ENCODE data around the gene PHF21B. TPM values are rescaled to one million over a fixed set of nuclear protein-coding genes. Genes with fewer than 3 reads are reported as not detected.

PHF21B gene
- total and polyA plus RNA-seq, 5 donors from 2014 or later, result not detected

DNA sequence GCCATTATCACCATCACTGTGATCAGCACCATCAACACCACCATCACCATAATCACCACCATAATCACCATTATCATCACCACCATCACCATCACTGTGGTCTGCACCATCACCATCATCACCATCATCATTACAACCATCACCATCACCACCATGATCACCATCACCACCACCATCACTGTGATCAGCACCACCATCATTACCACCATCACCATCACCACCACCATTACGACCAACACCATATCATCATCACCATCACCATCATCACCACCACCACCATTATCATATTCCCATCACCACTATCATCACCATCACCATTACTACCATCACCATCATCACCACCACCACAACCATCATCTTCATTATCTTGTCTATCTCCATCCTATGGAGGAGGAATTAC lies 125.2 kb downstream of the PHF21B start:
- Mint-ChIP-seq H3K27ac (no peak overlapping the region), H3K36me3 (no peaks in the 10 kb centered on the region), H3K4me1 (no peaks in the 10 kb centered on the region), H3K9me3 (peaks cover 0 to 1% (median 0%) of the 10 kb centered on the region in 7 donors), H3K4me3 (no peak overlapping the region), H3K27me3 (peaks cover 6% of the 10 kb centered on the region)
- DNase-seq (no peak), ATAC-seq (ENCODE audit: low read depth in 2 of 2) (no peak)
- Histone ChIP-seq H3K4me1 (ENCODE audit: control insufficient read depth, insufficient read depth, low read length, poor library complexity, severe bottlenecking) (no peaks in the 10 kb centered on the region), H3K4me3 (ENCODE audit: low read depth, low read length) (no peak overlapping the region), H3K36me3 (ENCODE audit: control insufficient read depth, insufficient read depth, low read length) (no peaks in the 10 kb centered on the region), H3K9me3 (ENCODE audit: control insufficient read depth in 2 of 2, low read length in 2 of 2) (no peaks in the 10 kb centered on the region), H3K27me3 (ENCODE audit: control insufficient read depth, insufficient read depth, low read length) (no peaks in the 10 kb centered on the region), H3K27ac (ENCODE audit: insufficient read depth, low read length, poor library complexity, severe bottlenecking) (no peak overlapping the region)

DNA sequence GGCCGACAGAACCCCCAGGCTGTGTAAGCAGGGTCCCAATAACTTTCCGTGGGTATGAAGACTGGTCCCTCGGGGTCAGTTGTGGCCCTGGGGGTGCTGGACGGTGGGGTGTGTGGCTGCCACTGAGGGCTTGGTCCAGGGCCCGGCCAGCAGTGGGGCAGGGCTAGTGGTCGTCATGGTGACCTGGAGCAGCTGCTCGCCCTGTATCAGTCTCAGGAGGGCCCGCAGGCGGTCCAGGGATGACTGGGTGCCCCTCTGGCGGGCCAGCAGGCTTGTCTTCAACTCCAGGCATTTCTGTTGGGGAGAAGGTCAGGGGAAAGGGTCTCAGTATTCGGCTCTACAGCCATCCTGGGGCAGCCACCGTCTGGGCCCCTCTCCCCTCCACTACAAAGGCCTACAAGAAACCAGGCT lies 126.8 kb downstream of the PHF21B start:
- no peak overlapping the region for H3K4me3 ChIP-seq (ENCODE audit: low read depth, low read length)
- H3K4me3 Mint-ChIP-seq, result no peak overlapping the region
- H3K9me3 Mint-ChIP-seq, result peaks cover 0 to 1% (median 0%) of the 10 kb centered on the region in 7 donors

DNA sequence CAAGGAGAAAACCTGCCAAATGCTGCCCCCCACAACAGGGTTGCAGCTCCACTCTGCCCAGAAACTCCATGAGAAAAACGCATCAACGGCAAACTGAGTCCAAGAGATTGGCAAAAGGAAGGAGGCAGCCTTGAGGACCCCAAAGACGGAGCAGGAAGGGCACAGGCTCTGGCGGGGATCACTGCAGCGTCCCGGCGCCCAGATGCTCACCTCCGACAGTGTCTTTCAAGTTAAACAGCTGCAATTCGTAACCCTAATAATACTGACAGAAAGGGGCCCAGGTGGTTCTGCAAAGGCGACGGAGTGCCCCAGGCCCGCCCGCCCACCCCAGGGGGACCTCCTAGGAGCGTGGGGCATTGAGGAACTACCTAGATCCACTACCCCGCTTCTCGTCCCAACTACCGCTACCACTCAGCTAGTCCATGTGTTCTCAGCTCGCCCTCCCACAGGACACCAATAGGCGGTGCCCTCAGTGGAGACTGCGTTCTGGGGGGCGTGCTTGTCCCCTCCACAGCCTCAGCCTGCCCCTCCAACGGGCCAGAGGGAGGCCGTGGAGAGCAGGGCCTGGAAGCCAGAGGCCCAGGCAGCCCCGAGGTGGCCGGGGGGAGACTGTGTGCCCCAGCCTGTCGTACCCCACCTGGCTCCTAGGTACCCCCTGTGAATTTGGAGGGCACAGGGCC lies 127.4 kb downstream of the PHF21B start:
- Mint-ChIP-seq H3K4me3 (no peak overlapping the region), H3K9me3 (peaks cover 0 to 1% (median 0%) of the 10 kb centered on the region in 7 donors), H3K36me3 (no peaks in the 10 kb centered on the region), H3K27me3 (peaks cover 1% of the 10 kb centered on the region), H3K4me1 (no peaks in the 10 kb centered on the region), H3K27ac (no peak overlapping the region)
- H3K27ac ChIP-seq (ENCODE audit: insufficient read depth, low read length, poor library complexity, severe bottlenecking), result no peak overlapping the region
- ATAC-seq (ENCODE audit: low read depth in 2 of 2), result no peak
- no peaks in the 10 kb centered on the region for H3K9me3 ChIP-seq (ENCODE audit: control insufficient read depth in 2 of 2, low read length in 2 of 2)
- no peak for DNase-seq
- no peak overlapping the region for H3K4me3 ChIP-seq (ENCODE audit: low read depth, low read length)
- H3K4me1 ChIP-seq (ENCODE audit: control insufficient read depth, insufficient read depth, low read length, poor library complexity, severe bottlenecking), result no peaks in the 10 kb centered on the region
- H3K36me3 ChIP-seq (ENCODE audit: control insufficient read depth, insufficient read depth, low read length), result no peaks in the 10 kb centered on the region
- H3K27me3 ChIP-seq (ENCODE audit: control insufficient read depth, insufficient read depth, low read length), result no peaks in the 10 kb centered on the region

More for the DNA sequence above, 126.8 kb downstream of the PHF21B start:
- no peak for ATAC-seq (ENCODE audit: low read depth in 2 of 2)
- Histone ChIP-seq H3K27me3 (ENCODE audit: control insufficient read depth, insufficient read depth, low read length) (no peaks in the 10 kb centered on the region), H3K36me3 (ENCODE audit: control insufficient read depth, insufficient read depth, low read length) (no peaks in the 10 kb centered on the region), H3K27ac (ENCODE audit: insufficient read depth, low read length, poor library complexity, severe bottlenecking) (no peak overlapping the region), H3K9me3 (ENCODE audit: control insufficient read depth in 2 of 2, low read length in 2 of 2) (no peaks in the 10 kb centered on the region), H3K4me1 (ENCODE audit: control insufficient read depth, insufficient read depth, low read length, poor library complexity, severe bottlenecking) (no peaks in the 10 kb centered on the region)
- DNase-seq, result no peak
- no peaks in the 10 kb centered on the region for H3K4me1 Mint-ChIP-seq
- H3K27me3 Mint-ChIP-seq, result peaks cover 6% of the 10 kb centered on the region
- no peak overlapping the region for H3K27ac Mint-ChIP-seq
- no peaks in the 10 kb centered on the region for H3K36me3 Mint-ChIP-seq

DNA sequence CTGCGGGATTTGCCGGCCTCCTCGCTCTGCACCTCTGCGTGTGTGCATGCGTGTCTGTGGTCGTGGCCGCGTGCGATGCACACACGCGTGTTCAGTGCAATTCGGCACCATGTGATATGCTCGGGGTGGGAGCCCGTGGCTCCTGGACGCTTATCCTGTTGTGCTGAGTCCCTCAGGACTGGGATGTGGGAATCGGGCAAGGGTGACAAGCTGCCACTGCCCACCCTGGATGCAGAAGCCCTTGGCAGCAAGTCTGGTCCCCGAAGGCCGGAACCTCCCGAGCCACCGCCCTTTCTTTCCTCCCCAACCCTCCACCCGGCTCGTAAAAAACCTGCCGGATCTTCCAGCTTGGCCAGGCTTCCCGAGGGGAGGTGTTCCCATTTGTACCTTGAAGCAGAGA lies 128.2 kb downstream of the PHF21B start:
- Mint-ChIP-seq H3K27me3 (no peaks in the 10 kb centered on the region), H3K36me3 (no peaks in the 10 kb centered on the region), H3K4me1 (no peaks in the 10 kb centered on the region), H3K27ac (no peak overlapping the region), H3K4me3 (no peak overlapping the region), H3K9me3 (peaks cover 0 to 4% (median 1%) of the 10 kb centered on the region in 7 donors)
- Histone ChIP-seq H3K27me3 (ENCODE audit: control insufficient read depth, insufficient read depth, low read length) (no peaks in the 10 kb centered on the region), H3K36me3 (ENCODE audit: control insufficient read depth, insufficient read depth, low read length) (no peaks in the 10 kb centered on the region), H3K4me3 (ENCODE audit: low read depth, low read length) (no peak overlapping the region), H3K27ac (ENCODE audit: insufficient read depth, low read length, poor library complexity, severe bottlenecking) (no peak overlapping the region), H3K9me3 (ENCODE audit: control insufficient read depth in 2 of 2, low read length in 2 of 2) (no peaks in the 10 kb centered on the region), H3K4me1 (ENCODE audit: control insufficient read depth, insufficient read depth, low read length, poor library complexity, severe bottlenecking) (no peaks in the 10 kb centered on the region)
- ATAC-seq (ENCODE audit: low read depth in 2 of 2) (no peak), DNase-seq (no peak)

DNA sequence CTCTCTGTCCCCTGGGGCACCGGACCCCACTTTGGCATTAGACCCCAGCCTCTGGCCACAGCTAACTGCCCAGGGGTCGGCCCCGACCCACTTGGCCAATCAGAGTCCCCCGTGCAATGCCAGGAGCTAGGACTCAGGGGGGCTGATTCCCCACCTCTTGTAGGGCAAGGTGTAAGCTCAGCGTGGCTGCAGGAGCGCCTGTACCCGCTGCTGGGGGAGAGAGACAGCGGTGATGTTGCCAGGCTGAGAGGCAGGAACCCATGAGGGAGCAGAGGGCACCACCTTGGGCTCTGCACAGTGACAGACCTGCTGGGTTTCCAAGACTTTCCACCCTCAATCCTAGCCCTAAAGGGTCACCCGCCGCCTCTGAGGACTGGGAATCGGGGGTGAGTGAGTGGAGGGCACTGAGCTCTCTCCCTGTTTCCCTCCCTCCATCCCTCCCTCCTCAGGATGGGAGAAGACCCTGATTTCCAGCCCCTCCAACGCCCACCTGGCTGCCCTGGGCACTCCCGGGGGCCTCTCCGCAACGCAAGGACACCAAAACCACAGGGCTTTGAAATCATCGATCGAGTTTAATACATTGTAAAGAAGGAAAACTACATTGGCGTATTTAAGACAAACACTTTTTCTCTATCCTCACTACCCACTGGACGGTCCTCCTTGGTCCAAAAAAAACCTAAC lies 129.1 kb downstream of the PHF21B start:
- peaks cover 0 to 6% (median 2%) of the 10 kb centered on the region in 7 donors for H3K9me3 Mint-ChIP-seq
- Histone ChIP-seq H3K4me3 (ENCODE audit: low read depth, low read length) (no peak overlapping the region), H3K9me3 (ENCODE audit: control insufficient read depth in 2 of 2, low read length in 2 of 2) (no peaks in the 10 kb centered on the region), H3K36me3 (ENCODE audit: control insufficient read depth, insufficient read depth, low read length) (no peaks in the 10 kb centered on the region), H3K27ac (ENCODE audit: insufficient read depth, low read length, poor library complexity, severe bottlenecking) (no peak overlapping the region), H3K4me1 (ENCODE audit: control insufficient read depth, insufficient read depth, low read length, poor library complexity, severe bottlenecking) (no peaks in the 10 kb centered on the region), H3K27me3 (ENCODE audit: control insufficient read depth, insufficient read depth, low read length) (no peaks in the 10 kb centered on the region)
- no peak overlapping the region for H3K4me3 Mint-ChIP-seq
- no peaks in the 10 kb centered on the region for H3K36me3 Mint-ChIP-seq
- DNase-seq (no peak), ATAC-seq (ENCODE audit: low read depth in 2 of 2) (no peak)
- no peaks in the 10 kb centered on the region for H3K27me3 Mint-ChIP-seq
- H3K27ac Mint-ChIP-seq, result no peak overlapping the region
- no peaks in the 10 kb centered on the region for H3K4me1 Mint-ChIP-seq

DNA sequence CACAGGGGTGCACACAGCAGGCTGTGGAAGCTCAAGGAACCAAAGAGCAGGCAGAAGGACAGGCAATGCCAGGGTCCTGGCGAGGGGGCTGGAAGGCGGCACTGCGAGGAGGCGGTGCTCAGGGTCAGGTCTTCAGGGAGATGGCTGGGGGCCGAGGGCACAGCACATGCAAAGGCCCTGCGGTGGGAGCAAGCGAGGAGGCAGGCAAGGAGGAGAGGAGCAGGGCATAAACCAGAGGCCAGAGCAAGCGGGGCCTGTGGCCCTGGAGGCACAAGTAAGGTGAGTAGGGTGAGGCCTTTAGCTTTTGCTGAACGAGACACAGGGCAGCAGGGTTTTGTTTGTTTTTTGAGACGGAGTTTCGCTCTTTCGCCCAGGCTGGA lies 130.5 kb downstream of the PHF21B start:
- H3K27me3 Mint-ChIP-seq, result no peaks in the 10 kb centered on the region
- Histone ChIP-seq H3K36me3 (ENCODE audit: control insufficient read depth, insufficient read depth, low read length) (no peaks in the 10 kb centered on the region), H3K27me3 (ENCODE audit: control insufficient read depth, insufficient read depth, low read length) (no peaks in the 10 kb centered on the region), H3K9me3 (ENCODE audit: control insufficient read depth in 2 of 2, low read length in 2 of 2) (no peaks in the 10 kb centered on the region), H3K27ac (ENCODE audit: insufficient read depth, low read length, poor library complexity, severe bottlenecking) (no peak overlapping the region), H3K4me1 (ENCODE audit: control insufficient read depth, insufficient read depth, low read length, poor library complexity, severe bottlenecking) (no peaks in the 10 kb centered on the region), H3K4me3 (ENCODE audit: low read depth, low read length) (no peak overlapping the region)
- no peak overlapping the region for H3K4me3 Mint-ChIP-seq
- no peak overlapping the region for H3K27ac Mint-ChIP-seq
- H3K36me3 Mint-ChIP-seq, result no peaks in the 10 kb centered on the region
- ATAC-seq (ENCODE audit: low read depth in 2 of 2), result no peak
- peaks cover 0 to 6% (median 2%) of the 10 kb centered on the region in 7 donors for H3K9me3 Mint-ChIP-seq
- DNase-seq, result no peak
- no peaks in the 10 kb centered on the region for H3K4me1 Mint-ChIP-seq

DNA sequence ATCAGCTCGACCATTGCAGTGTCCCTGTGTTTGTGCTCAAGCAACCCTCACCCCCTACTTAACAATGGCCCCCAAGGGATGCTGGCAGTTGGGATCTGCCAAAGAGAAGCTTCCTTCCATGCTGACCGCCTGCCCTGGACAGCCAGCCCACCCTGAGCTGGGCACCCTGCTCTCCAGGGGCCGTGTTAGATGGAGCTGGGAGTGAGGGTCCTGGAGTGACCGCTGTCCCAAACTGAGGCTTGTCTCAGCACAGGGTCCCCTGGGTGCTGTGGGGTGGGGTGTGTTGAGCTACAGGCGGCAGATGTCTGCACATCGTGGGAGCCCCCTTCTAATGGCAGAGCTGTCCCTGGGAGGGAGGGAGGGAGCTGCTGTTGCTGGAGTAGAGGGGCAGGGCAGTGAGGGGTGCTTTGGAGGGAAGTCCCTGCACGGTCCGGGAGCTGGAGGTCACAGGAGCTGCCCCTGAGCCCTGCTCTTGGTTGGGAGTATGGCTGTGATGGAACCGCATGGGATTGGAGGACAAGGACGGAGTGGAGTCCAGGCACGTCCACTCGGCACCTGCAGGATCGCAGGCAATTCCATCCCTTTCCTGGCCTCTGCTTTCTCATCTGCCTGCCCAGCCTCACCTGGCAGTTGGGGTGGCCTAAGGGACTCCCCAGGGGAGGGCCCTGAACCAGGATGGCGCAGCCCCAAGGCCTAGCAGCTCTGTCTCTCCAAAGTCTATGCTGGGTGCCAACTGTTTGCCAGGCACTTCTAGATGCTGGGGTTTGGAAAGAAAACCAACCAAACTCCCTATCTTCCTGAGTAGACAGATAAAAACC lies 131.1 kb downstream of the PHF21B start:
- Mint-ChIP-seq H3K27me3 (no peaks in the 10 kb centered on the region), H3K4me1 (no peaks in the 10 kb centered on the region), H3K9me3 (peaks cover 0 to 6% (median 2%) of the 10 kb centered on the region in 7 donors), H3K27ac (no peak overlapping the region), H3K36me3 (no peaks in the 10 kb centered on the region), H3K4me3 (no peak overlapping the region)
- Histone ChIP-seq H3K9me3 (ENCODE audit: control insufficient read depth in 2 of 2, low read length in 2 of 2) (no peaks in the 10 kb centered on the region), H3K4me1 (ENCODE audit: control insufficient read depth, insufficient read depth, low read length, poor library complexity, severe bottlenecking) (no peaks in the 10 kb centered on the region), H3K27me3 (ENCODE audit: control insufficient read depth, insufficient read depth, low read length) (no peaks in the 10 kb centered on the region), H3K27ac (ENCODE audit: insufficient read depth, low read length, poor library complexity, severe bottlenecking) (no peak overlapping the region), H3K4me3 (ENCODE audit: low read depth, low read length) (no peak overlapping the region), H3K36me3 (ENCODE audit: control insufficient read depth, insufficient read depth, low read length) (no peaks in the 10 kb centered on the region)
- DNase-seq, result no peak
- no peak for ATAC-seq (ENCODE audit: low read depth in 2 of 2)

Data from CD4-positive, CD25-positive, alpha-beta regulatory T cell (primary cell).